Naive B cell (primary cell): Measurements from ENCODE around the gene SELENOS. TPM values are rescaled to one million over a fixed set of nuclear protein-coding genes. Genes with fewer than 3 reads are reported as not detected.

ENCODE experiments used
- ATAC-seq, 2 donors: fragments of 150-1000 bp; cut with Tn5 transposase; 2 replicates each; pipeline ENCODE4 v1.10.0; 2021; ENCODE audit warnings: low read depth in 2 of 2, mild to moderate bottlenecking in 2 of 2, moderate library complexity in 2 of 2
- DNase-seq: peaks from one replicate; pipeline ENCODE4 v3.0.0; 2022
- H3K27ac Mint-ChIP-seq, 6 donors: one replicate each; pipeline ENCODE4 v1.8.0; 2020 to 2022; ENCODE audit warnings: mild to moderate bottlenecking in 6 of 6, mixed read lengths in 6 of 6, moderate library complexity in 5 of 6, inconsistent platforms in 2 of 6
- H3K27me3 Mint-ChIP-seq, 3 donors: one replicate each; pipeline ENCODE4 v1.8.0; 2021 to 2022; ENCODE audit warnings: mixed read lengths in 3 of 3, mild to moderate bottlenecking in 1 of 3
- H3K36me3 Mint-ChIP-seq, 2 donors: one replicate each; pipeline ENCODE4 v1.8.0; 2020 to 2022; ENCODE audit warnings: mixed read lengths in 2 of 2, inconsistent platforms in 1 of 2, mild to moderate bottlenecking in 1 of 2
- H3K4me1 Mint-ChIP-seq, 3 donors: one replicate each; pipeline ENCODE4 v1.8.0; 2020 to 2022; ENCODE audit warnings: mixed read lengths in 3 of 3, inconsistent platforms in 1 of 3, mild to moderate bottlenecking in 1 of 3, moderate library complexity in 1 of 3
- H3K4me3 Mint-ChIP-seq, 8 donors: one replicate each; pipeline ENCODE4 v1.8.0; 2020 to 2022; ENCODE audit warnings: mild to moderate bottlenecking in 8 of 8, mixed read lengths in 8 of 8, moderate library complexity in 8 of 8, inconsistent platforms in 2 of 8
- H3K9me3 Mint-ChIP-seq, 7 donors: one replicate each; pipeline ENCODE4 v1.8.0; 2020 to 2022; ENCODE audit warnings: mixed read lengths in 7 of 7, mild to moderate bottlenecking in 5 of 7, inconsistent platforms in 2 of 7, moderate library complexity in 1 of 7
- polyA plus RNA-seq, 6 donors: library from polyadenylated mRNA; unstranded; fragments of 300-500 nt; fragmentation: Illumina TruSeq; gene quantifications; one replicate each; pipeline ENCODE4 v1.2.3, GENCODE V29; 2021; ENCODE audit warnings: low read depth in 6 of 6

SELENOS gene
- polyA plus RNA-seq, 6 donors from 2014 or later, result 25.7 to 49.7 (median 40.0) TPM

- H3K9me3 Mint-ChIP-seq, result peaks cover 5 to 21% (median 12%) of the 10 kb centered on the region in 7 donors
- DNase-seq, result no peak
- H3K27ac Mint-ChIP-seq, result peak overlapping the region in 1 of 6 donors; percentile 6
- H3K27me3 Mint-ChIP-seq, result no peaks in the 10 kb centered on the region
- no peak for ATAC-seq
- H3K36me3 Mint-ChIP-seq, result peaks cover 31 to 33% of the 10 kb centered on the region in 2 donors
- no peak overlapping the region for H3K4me3 Mint-ChIP-seq
- peaks cover 15 to 54% (median 34%) of the 10 kb centered on the region in 3 donors for H3K4me1 Mint-ChIP-seq
Observed at GRCh38 chr15:101232677-101233076, 44.6 kb downstream of the SELENOS start.

DNA sequence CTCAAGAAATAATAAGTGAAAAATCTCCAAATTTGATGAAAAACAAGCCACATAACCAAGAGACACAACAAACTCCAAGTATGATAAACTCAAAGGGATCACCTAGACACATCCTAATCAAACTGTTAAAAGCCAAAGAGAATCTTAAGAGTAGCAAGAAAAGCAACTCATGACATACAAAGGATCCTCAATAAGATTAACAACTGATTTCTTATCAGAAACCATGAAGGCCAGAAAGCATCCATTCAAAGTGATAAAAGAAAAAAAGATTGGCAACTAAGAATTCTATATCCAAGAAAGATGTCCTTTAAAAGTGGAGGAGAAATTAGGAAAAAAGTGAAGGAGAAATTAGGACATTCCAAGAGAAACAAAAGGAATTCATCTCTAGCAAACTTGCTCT is 49.0 kb downstream of the SELENOS start:
- H3K36me3 Mint-ChIP-seq, result peaks cover 39 to 41% of the 10 kb centered on the region in 2 donors
- H3K27ac Mint-ChIP-seq, result peak overlapping the region in 1 of 6 donors; percentile 89
- H3K4me1 Mint-ChIP-seq, result peaks cover 25 to 65% (median 53%) of the 10 kb centered on the region in 3 donors
- DNase-seq, result no peak
- peaks cover 5 to 22% (median 15%) of the 10 kb centered on the region in 7 donors for H3K9me3 Mint-ChIP-seq
- H3K4me3 Mint-ChIP-seq, result no peak overlapping the region
- no peaks in the 10 kb centered on the region for H3K27me3 Mint-ChIP-seq
- no peak for ATAC-seq

DNA sequence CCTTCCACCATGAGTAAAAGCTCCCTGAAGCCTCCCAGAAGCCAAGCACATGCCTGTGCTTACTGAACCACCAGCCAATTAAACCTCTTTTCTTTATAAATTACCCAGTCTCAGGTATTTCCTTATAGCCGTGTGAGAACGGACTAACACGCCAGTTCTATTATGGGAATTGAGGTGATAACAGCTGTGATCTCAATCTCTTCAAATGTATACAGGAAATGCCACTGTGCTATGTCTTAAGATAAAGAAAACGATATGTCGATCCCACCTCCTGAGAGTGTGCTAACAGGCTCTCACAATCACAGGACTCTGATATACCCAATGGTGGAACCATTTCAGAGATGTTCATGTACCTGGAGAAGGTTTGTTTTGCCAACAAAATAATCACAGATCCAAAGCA is 51.6 kb downstream of the SELENOS start:
- no peak for DNase-seq
- peaks cover 5 to 22% (median 15%) of the 10 kb centered on the region in 7 donors for H3K9me3 Mint-ChIP-seq
- no peak overlapping the region for H3K4me3 Mint-ChIP-seq
- ATAC-seq, result no peak
- peaks cover 25 to 36% of the 10 kb centered on the region in 2 donors for H3K36me3 Mint-ChIP-seq
- H3K27me3 Mint-ChIP-seq, result no peaks in the 10 kb centered on the region
- peaks cover 28 to 59% (median 58%) of the 10 kb centered on the region in 3 donors for H3K4me1 Mint-ChIP-seq
- peak overlapping the region in 1 of 6 donors; percentile 30 for H3K27ac Mint-ChIP-seq

Other genes starting within 250 kb of the SELENOS start
- gene CHSY1, start 25.4 kb downstream of the SELENOS start, polyA plus RNA-seq, result 1 to 10 TPM; 2.0 to 3.7 (median 2.5) TPM
- 10 to 100 TPM; 60.4 to 74.7 (median 66.6) TPM for gene SNRPA1, start 17.8 kb upstream of the SELENOS start, polyA plus RNA-seq
- gene PCSK6, start 212.2 kb upstream of the SELENOS start, polyA plus RNA-seq, result 1 to 10 TPM in 1 of 6 donors, under 1 TPM in 4, not detected in 1; 0.78 to 1.4 (median 0.96) TPM